ENCODE results near the gene LIN7C. TPM values are rescaled to one million over a fixed set of nuclear protein-coding genes. Genes with fewer than 3 reads are reported as not detected.

LIN7C gene
- total RNA-seq, 1 experiment from 2014 or later = 26.6 TPM

DNA sequence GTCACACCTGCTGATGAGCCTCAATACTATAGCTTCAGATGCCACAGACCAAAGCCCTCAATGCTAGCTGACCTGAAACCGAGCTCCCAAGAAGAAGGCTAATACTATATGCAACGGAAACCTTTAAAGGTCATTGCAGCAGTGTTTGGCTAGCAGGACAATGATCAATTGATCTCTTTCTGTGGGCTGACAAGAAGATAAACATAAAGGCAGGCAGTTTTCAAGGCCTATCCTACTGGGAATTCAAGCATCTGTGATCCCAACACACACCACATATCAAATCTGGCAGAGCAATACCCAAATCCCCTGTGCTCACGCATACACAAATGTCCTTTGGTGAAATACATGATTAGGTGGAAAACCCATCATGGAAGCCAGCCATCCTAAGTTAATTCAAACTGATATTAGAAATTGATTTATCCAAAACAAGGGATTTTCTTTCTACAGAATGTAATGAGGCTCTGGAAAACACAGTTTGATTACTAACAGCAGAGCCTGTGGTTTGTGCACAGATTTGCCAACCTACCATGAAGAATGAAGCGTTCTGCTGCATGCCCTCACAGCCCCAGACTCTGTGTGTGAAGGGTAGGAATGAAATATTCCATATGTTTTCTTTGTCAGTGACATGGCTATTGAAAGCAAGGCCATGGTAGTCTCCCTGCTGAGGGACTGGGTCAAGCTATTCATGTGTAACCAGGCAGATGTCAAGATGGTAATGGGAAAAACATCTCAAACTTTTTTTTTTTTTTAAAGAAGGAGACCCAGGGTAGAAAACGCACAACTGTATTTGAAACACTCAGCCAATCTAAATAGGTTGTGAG lies 46.2 kb downstream of the LIN7C start:
- ChIA-PET CTCF (interaction anchor here (0.6 kb wide), 1 partner anchor 1726 kb away, joined by 3 read pairs; no protein-coding TSS in a partner anchor), POLR2A (ENCODE audit: unreplicated experiment) (no interaction called here)
- Histone ChIP-seq H3K36me3 (ENCODE audit: low read depth, low read length) (no peaks in the 10 kb centered on the region), H3K4me1 (ENCODE audit: insufficient read depth, low read length) (peaks cover 54% of the 10 kb centered on the region), H2AFZ (ENCODE audit: low read length) (no peak overlapping the region), H3K27me3 (ENCODE audit: low read length) (no peaks in the 10 kb centered on the region), H3K9me3 (ENCODE audit: low read length) (no peaks in the 10 kb centered on the region), H3K79me2 (ENCODE audit: low read length) (peaks cover 83% of the 10 kb centered on the region), H3K4me3 (ENCODE audit: low read length) (no peak overlapping the region), H3K27ac (ENCODE audit: low read length) (no peak overlapping the region), H4K20me1 (ENCODE audit: low read length) (no peaks in the 10 kb centered on the region), H3F3A (ENCODE audit: low read length, unreplicated experiment) (peaks cover 6% of the 10 kb centered on the region), H3K9ac (ENCODE audit: low read length) (no peak overlapping the region), H3K9me2 (replicated peaks; ENCODE audit: low read length) (no peaks in the 10 kb centered on the region), H3K4me2 (ENCODE audit: low read length) (no peak overlapping the region)
- DNase-seq (no peak), ATAC-seq (no peak)
- TF ChIP-seq, protein P1, sequence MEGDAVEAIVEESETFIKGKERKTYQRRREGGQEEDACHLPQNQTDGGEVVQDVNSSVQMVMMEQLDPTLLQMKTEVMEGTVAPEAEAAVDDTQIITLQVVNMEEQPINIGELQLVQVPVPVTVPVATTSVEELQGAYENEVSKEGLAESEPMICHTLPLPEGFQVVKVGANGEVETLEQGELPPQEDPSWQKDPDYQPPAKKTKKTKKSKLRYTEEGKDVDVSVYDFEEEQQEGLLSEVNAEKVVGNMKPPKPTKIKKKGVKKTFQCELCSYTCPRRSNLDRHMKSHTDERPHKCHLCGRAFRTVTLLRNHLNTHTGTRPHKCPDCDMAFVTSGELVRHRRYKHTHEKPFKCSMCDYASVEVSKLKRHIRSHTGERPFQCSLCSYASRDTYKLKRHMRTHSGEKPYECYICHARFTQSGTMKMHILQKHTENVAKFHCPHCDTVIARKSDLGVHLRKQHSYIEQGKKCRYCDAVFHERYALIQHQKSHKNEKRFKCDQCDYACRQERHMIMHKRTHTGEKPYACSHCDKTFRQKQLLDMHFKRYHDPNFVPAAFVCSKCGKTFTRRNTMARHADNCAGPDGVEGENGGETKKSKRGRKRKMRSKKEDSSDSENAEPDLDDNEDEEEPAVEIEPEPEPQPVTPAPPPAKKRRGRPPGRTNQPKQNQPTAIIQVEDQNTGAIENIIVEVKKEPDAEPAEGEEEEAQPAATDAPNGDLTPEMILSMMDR (conservative IDR thresholded peaks at IDR 0.05; ENCODE audit: low read depth, low read length) = no peak
- TF ChIP-seq EZH2phosphoT487 (IDR thresholded peaks at IDR 0.05; ENCODE audit: borderline replicate concordance, low read length) (no peak), EZH2 (IDR thresholded peaks at IDR 0.05; ENCODE audit: low read length, unreplicated experiment) (no peak)
- no TSS peak for BruUV-seq (replicated peaks)
- intact Hi-C loops (cut with micrococcal nuclease) = no loop called here

DNA sequence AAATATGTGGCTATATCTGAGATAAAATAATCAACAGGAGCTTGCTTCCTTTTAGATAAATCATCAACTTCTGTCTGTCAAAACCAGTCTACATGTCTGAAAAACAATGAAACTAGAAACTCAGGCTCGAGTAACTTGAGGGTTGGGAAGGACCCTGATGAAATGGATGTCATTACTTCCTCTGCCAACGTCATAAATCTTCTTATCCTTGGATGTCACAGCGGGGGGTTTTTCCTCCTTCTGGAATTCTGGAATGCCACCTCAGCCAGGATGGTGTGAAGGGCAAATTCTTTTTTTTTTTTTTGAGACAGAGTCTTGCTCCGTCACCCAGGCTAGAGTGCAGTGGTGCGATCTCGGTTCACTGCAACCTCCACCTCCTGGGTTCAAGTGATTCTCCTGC lies 47.4 kb downstream of the LIN7C start:
- peaks cover 52% of the 10 kb centered on the region for H3K4me1 ChIP-seq (ENCODE audit: insufficient read depth, low read length)
- no peaks in the 10 kb centered on the region for H3K9me3 ChIP-seq (ENCODE audit: low read length)
- intact Hi-C loops (cut with micrococcal nuclease) = no loop called here
- TF ChIP-seq EZH2phosphoT487 (IDR thresholded peaks at IDR 0.05; ENCODE audit: borderline replicate concordance, low read length) (no peak), EZH2 (IDR thresholded peaks at IDR 0.05; ENCODE audit: low read length, unreplicated experiment) (no peak)
- TF ChIP-seq, protein P1 (conservative IDR thresholded peaks at IDR 0.05; ENCODE audit: low read depth, low read length) = no peak
- no peaks in the 10 kb centered on the region for H3K27me3 ChIP-seq (ENCODE audit: low read length)
- peaks cover 84% of the 10 kb centered on the region for H3K79me2 ChIP-seq (ENCODE audit: low read length)
- H3F3A ChIP-seq (ENCODE audit: low read length, unreplicated experiment) = peaks cover 6% of the 10 kb centered on the region
- H3K36me3 ChIP-seq (ENCODE audit: low read depth, low read length) = no peaks in the 10 kb centered on the region
- no peak overlapping the region for H2AFZ ChIP-seq (ENCODE audit: low read length)
- no TSS peak for BruUV-seq (replicated peaks)
- no peak overlapping the region for H3K9ac ChIP-seq (ENCODE audit: low read length)
- ChIA-PET POLR2A (ENCODE audit: unreplicated experiment) (no interaction called here), CTCF (no interaction called here)
- DNase-seq = no peak
- no peak overlapping the region for H3K27ac ChIP-seq (ENCODE audit: low read length)
- no peak for ATAC-seq
- no peaks in the 10 kb centered on the region for H4K20me1 ChIP-seq (ENCODE audit: low read length)
- no peak overlapping the region for H3K4me3 ChIP-seq (ENCODE audit: low read length)
- no peak overlapping the region for H3K4me2 ChIP-seq (ENCODE audit: low read length)
- H3K9me2 ChIP-seq (replicated peaks; ENCODE audit: low read length) = no peaks in the 10 kb centered on the region

DNA sequence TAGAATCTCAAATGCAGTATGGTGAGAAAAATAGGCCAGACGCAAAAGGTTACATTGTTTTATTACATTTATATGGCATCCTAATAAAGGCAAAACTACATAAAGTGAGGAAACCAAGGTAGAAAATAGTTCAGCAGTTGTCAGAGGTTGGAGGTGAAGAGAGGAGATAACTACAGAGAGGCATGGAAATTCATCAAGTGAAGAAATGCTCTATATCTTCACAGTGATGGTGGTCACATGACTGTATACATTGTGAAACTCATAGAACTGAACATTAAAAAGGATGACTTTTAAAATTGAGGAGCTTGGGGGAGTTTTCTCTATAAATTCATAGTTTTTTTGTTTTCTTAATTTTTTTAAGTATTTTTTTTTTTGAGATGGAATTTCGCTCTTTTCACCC lies 48.4 kb downstream of the LIN7C start:
- H4K20me1 ChIP-seq (ENCODE audit: low read length) = no peaks in the 10 kb centered on the region
- H3K4me3 ChIP-seq (ENCODE audit: low read length) = no peak overlapping the region
- DNase-seq (no peak), ATAC-seq (no peak)
- H3K9me3 ChIP-seq (ENCODE audit: low read length) = no peaks in the 10 kb centered on the region
- H3F3A ChIP-seq (ENCODE audit: low read length, unreplicated experiment) = peaks cover 6% of the 10 kb centered on the region
- ChIA-PET CTCF (no interaction called here), POLR2A (ENCODE audit: unreplicated experiment) (no interaction called here)
- no peak overlapping the region for H3K4me2 ChIP-seq (ENCODE audit: low read length)
- BruUV-seq (replicated peaks) = no TSS peak
- H3K27me3 ChIP-seq (ENCODE audit: low read length) = no peaks in the 10 kb centered on the region
- no peak overlapping the region for H3K27ac ChIP-seq (ENCODE audit: low read length)
- TF ChIP-seq, protein P1 (conservative IDR thresholded peaks at IDR 0.05; ENCODE audit: low read depth, low read length) = no peak
- no peak for TF ChIP-seq EZH2 (IDR thresholded peaks at IDR 0.05; ENCODE audit: low read length, unreplicated experiment)
- no peaks in the 10 kb centered on the region for H3K9me2 ChIP-seq (replicated peaks; ENCODE audit: low read length)
- no peak overlapping the region for H2AFZ ChIP-seq (ENCODE audit: low read length)
- H3K4me1 ChIP-seq (ENCODE audit: insufficient read depth, low read length) = peaks cover 48% of the 10 kb centered on the region
- no peaks in the 10 kb centered on the region for H3K36me3 ChIP-seq (ENCODE audit: low read depth, low read length)
- no peak overlapping the region for H3K9ac ChIP-seq (ENCODE audit: low read length)
- peaks cover 84% of the 10 kb centered on the region for H3K79me2 ChIP-seq (ENCODE audit: low read length)
- intact Hi-C loops (cut with micrococcal nuclease) = no loop called here
